Astrocyte (in vitro differentiated cells and primary cell): ENCODE data around the gene RTEL1. TPM values are rescaled to one million over a fixed set of nuclear protein-coding genes. Genes with fewer than 3 reads are reported as not detected.

Source experiments
- DNase-seq: peaks from one replicate; pipeline ENCODE4 v3.0.0-alpha.2; 2010; ENCODE audit warnings: low read depth
- FAIRE-seq: peaks from 2 replicates; lab custom pipeline; 2011; peaks lifted over from hg19 to GRCh38; lab: Jason Lieb, UNC
- H2AFZ ChIP-seq: 2 replicates; pipeline ENCODE4 v1.6.0; 2012; ENCODE audit warnings: low read depth, low read length, inconsistent platforms
- H3K27ac ChIP-seq: 2 replicates; pipeline ENCODE4 v1.5.1; 2011; ENCODE audit warnings: low read depth, low read length, inconsistent platforms
- H3K27me3 ChIP-seq: 2 replicates; pipeline ENCODE4 v1.6.0; 2011; ENCODE audit warnings: low read length, inconsistent platforms; ENCODE audit not compliant: insufficient read depth
- H3K36me3 ChIP-seq: 2 replicates; pipeline ENCODE4 v1.5.1; 2011; ENCODE audit warnings: low read length, inconsistent platforms; ENCODE audit not compliant: insufficient read depth
- H3K4me1 ChIP-seq: 2 replicates; pipeline ENCODE4 v1.5.1; 2011; ENCODE audit warnings: low read length, inconsistent platforms; ENCODE audit not compliant: insufficient read depth
- H3K4me2 ChIP-seq: 2 replicates; pipeline ENCODE4 v1.6.0; 2012; ENCODE audit warnings: low read length, inconsistent platforms
- H3K4me3 ChIP-seq: 2 replicates; pipeline ENCODE4 v1.5.1; 2011; ENCODE audit warnings: low read depth, mild to moderate bottlenecking, low read length, inconsistent platforms; ENCODE audit not compliant: insufficient read depth
- H3K79me2 ChIP-seq: 2 replicates; pipeline ENCODE4 v1.6.0; 2012; ENCODE audit warnings: mild to moderate bottlenecking, low read length, inconsistent platforms; ENCODE audit not compliant: insufficient read depth
- H3K9ac ChIP-seq: 2 replicates; pipeline ENCODE4 v1.6.0; 2012; ENCODE audit warnings: mild to moderate bottlenecking, low read length, inconsistent platforms
- H3K9me3 ChIP-seq: 2 replicates; pipeline ENCODE4 v1.5.1; 2012; ENCODE audit warnings: low read depth, mild to moderate bottlenecking, low read length, inconsistent platforms; ENCODE audit not compliant: insufficient read depth
- H4K20me1 ChIP-seq: 2 replicates; pipeline ENCODE4 v1.6.0; 2012; ENCODE audit warnings: low read length, inconsistent platforms; ENCODE audit not compliant: insufficient read depth
- H3K27ac Mint-ChIP-seq: one replicate; pipeline ENCODE4 v1.8.0; 2021; ENCODE audit warnings: mild to moderate bottlenecking, mixed read lengths; ENCODE audit not compliant: unreplicated experiment
- H3K27me3 Mint-ChIP-seq: one replicate; pipeline ENCODE4 v1.8.0; 2021; ENCODE audit warnings: low read depth, mixed read lengths; ENCODE audit not compliant: unreplicated experiment
- H3K36me3 Mint-ChIP-seq: one replicate; pipeline ENCODE4 v1.8.0; 2021; ENCODE audit warnings: low read depth, mixed read lengths; ENCODE audit not compliant: unreplicated experiment
- H3K4me1 Mint-ChIP-seq: one replicate; pipeline ENCODE4 v1.8.0; 2021; ENCODE audit warnings: low read depth, mixed read lengths; ENCODE audit not compliant: unreplicated experiment
- H3K4me3 Mint-ChIP-seq: one replicate; pipeline ENCODE4 v1.8.0; 2021; ENCODE audit warnings: mild to moderate bottlenecking, moderate library complexity, mixed read lengths; ENCODE audit not compliant: unreplicated experiment
- H3K9me3 Mint-ChIP-seq: one replicate; pipeline ENCODE4 v1.8.0; 2021; ENCODE audit warnings: mild to moderate bottlenecking, mixed read lengths; ENCODE audit not compliant: unreplicated experiment
- CTCF ChIP-seq: IDR thresholded peaks from 2 replicates; pipeline ENCODE4 v1.5.1; 2011; ENCODE audit warnings: low read depth, mild to moderate bottlenecking, inconsistent platforms, low read length, moderate library complexity; ENCODE audit not compliant: insufficient read depth
- EZH2 ChIP-seq: IDR thresholded peaks from 2 replicates; pipeline ENCODE4 v1.6.1; 2012; ENCODE audit warnings: mild to moderate bottlenecking, low read length, inconsistent platforms; ENCODE audit not compliant: insufficient read depth
- total RNA-seq: library from RNA; stranded (reverse); gene quantifications from 2 replicates; pipeline ENCODE4 v1.2.1, GENCODE V29; 2021

RTEL1 gene
- total RNA-seq, 1 donor from 2014 or later: 15.5 TPM

- Mint-ChIP-seq H3K27ac (peak overlapping the region; percentile 58), H3K36me3 (peaks cover 6% of the 10 kb centered on the region), H3K27me3 (no peaks in the 10 kb centered on the region), H3K4me3 (no peak overlapping the region), H3K4me1 (no peaks in the 10 kb centered on the region), H3K9me3 (no peaks in the 10 kb centered on the region)
- H3K36me3 ChIP-seq: no peaks in the 10 kb centered on the region
- no peak overlapping the region for H3K27ac ChIP-seq
- H3K4me2 ChIP-seq: no peak overlapping the region
- H3K4me3 ChIP-seq: no peak overlapping the region
- no peak for TF ChIP-seq CTCF
- TF ChIP-seq EZH2: no peak
- H4K20me1 ChIP-seq: peaks cover 21% of the 10 kb centered on the region
- FAIRE-seq (no peak), DNase-seq (no peak)
- peaks cover 15% of the 10 kb centered on the region for H3K4me1 ChIP-seq
- H3K79me2 ChIP-seq: peaks cover 8% of the 10 kb centered on the region
- no peak overlapping the region for H2AFZ ChIP-seq
- H3K9me3 ChIP-seq: no peaks in the 10 kb centered on the region
- H3K27me3 ChIP-seq: no peaks in the 10 kb centered on the region
- H3K9ac ChIP-seq: no peak overlapping the region
Observed at GRCh38 chr20:63744574-63745423, 86.7 kb downstream of the RTEL1 start.

GRCh38 chr20:63745424-63745805, 87.3 kb downstream of the RTEL1 start:
- Histone ChIP-seq H4K20me1 (peaks cover 21% of the 10 kb centered on the region), H3K27me3 (no peaks in the 10 kb centered on the region), H3K27ac (no peak overlapping the region), H3K9me3 (no peaks in the 10 kb centered on the region), H3K79me2 (peaks cover 8% of the 10 kb centered on the region), H3K4me3 (no peak overlapping the region), H3K9ac (no peak overlapping the region), H3K4me1 (peaks cover 15% of the 10 kb centered on the region), H2AFZ (no peak overlapping the region), H3K36me3 (no peaks in the 10 kb centered on the region), H3K4me2 (no peak overlapping the region)
- FAIRE-seq (no peak), DNase-seq (no peak)
- H3K4me3 Mint-ChIP-seq: no peak overlapping the region
- H3K27ac Mint-ChIP-seq: no peak overlapping the region
- no peaks in the 10 kb centered on the region for H3K9me3 Mint-ChIP-seq
- H3K36me3 Mint-ChIP-seq: peaks cover 6% of the 10 kb centered on the region
- TF ChIP-seq EZH2: no peak
- TF ChIP-seq CTCF: no peak
- no peaks in the 10 kb centered on the region for H3K4me1 Mint-ChIP-seq
- H3K27me3 Mint-ChIP-seq: no peaks in the 10 kb centered on the region

Other genes starting within 250 kb of the RTEL1 start
- 11.5 and 11.9 TPM in 2 replicates for gene KCNQ2, start 185.7 kb upstream of the RTEL1 start, total RNA-seq
- gene EEF1A2, start 159.2 kb upstream of the RTEL1 start, total RNA-seq: 31.8 and 37.6 TPM in 2 replicates
- 251 and 268 TPM in 2 replicates for gene PPDPF, start 137.5 kb upstream of the RTEL1 start, total RNA-seq
- 0.18 TPM in 1 of 2 replicates, not detected in the other for gene PTK6, start 120.9 kb upstream of the RTEL1 start, total RNA-seq
- 0.14 TPM in 1 of 2 replicates, not detected in the other for gene SRMS, start 110.6 kb upstream of the RTEL1 start, total RNA-seq
- 0.19 and 0.20 TPM in 2 replicates for gene FNDC11, start 104.2 kb upstream of the RTEL1 start, total RNA-seq
- 188 and 200 TPM in 2 replicates for gene HELZ2, start 84.1 kb upstream of the RTEL1 start, total RNA-seq
- 10.7 and 11.7 TPM in 2 replicates for gene GMEB2, start 31.2 kb upstream of the RTEL1 start, total RNA-seq
- gene STMN3, start 4.9 kb upstream of the RTEL1 start, total RNA-seq: 29.2 and 30.7 TPM in 2 replicates
- 2.0 and 2.8 TPM in 2 replicates for gene TNFRSF6B, start 38.3 kb downstream of the RTEL1 start, total RNA-seq
- 30.0 and 32.5 TPM in 2 replicates for gene ARFRP1, start 49.7 kb downstream of the RTEL1 start, total RNA-seq
- gene ZGPAT, start 49.7 kb downstream of the RTEL1 start, total RNA-seq: 24.8 and 25.5 TPM in 2 replicates
- 7.6 TPM in 2 replicates for gene LIME1, start 78.4 kb downstream of the RTEL1 start, total RNA-seq
- gene SLC2A4RG, start 81.5 kb downstream of the RTEL1 start, total RNA-seq: 65.6 and 68.3 TPM in 2 replicates
- 12.9 and 13.9 TPM in 2 replicates for gene ZBTB46, start 173.0 kb downstream of the RTEL1 start, total RNA-seq
- gene ABHD16B, start 203.2 kb downstream of the RTEL1 start, total RNA-seq: not detected in 2 replicates
- gene TPD52L2, start 207.0 kb downstream of the RTEL1 start, total RNA-seq: 145 TPM in 2 replicates
- 64.6 and 65.6 TPM in 2 replicates for gene DNAJC5, start 236.8 kb downstream of the RTEL1 start, total RNA-seq